ENCODE results near the gene CARD16.

DNA sequence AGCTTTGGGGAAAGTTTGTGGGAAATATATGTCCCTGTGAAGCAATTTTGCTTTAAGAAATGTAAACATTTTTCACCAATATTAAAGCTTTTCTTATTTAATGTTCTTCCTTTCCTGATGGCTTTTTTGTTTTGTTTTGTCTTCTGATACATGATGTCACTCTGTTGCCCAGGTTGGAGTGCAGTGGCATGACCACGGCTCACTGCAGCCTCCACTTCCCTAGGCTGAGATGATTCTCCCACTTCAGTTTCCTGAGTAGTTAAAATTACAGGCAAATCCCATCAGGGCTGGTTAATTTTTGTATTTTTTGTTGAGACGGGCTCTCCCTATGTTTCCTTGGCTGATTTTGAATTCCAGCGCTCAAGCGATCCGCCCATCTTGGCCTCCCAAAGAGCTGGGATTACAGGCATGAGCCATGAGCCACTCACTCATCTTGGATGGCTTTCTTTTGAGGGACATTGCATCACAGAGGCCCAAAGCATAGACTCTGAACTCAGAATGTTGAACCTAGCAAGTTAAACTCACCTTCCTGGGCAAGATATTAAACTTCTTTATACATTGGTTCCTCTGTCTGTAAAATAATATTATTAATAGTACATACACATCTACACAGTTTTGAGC is 651 bp upstream of the CARD16 start:
- TF ChIP-seq POLR2A (IDR thresholded peaks at IDR 0.05; ENCODE audit: low read length) (no peak), GATA1 (IDR thresholded peaks at IDR 0.05; ENCODE audit: low read depth, low read length) (no peak)

All from erythroblast (primary cell).